Choroid plexus epithelial cell (primary cell): ENCODE measurements around the gene SYTL5.

ENCODE experiments used
- DNase-seq: peaks from one replicate; pipeline ENCODE4 v3.0.0-alpha.2; 2010; ENCODE audit warnings: low read depth
- H3K4me3 ChIP-seq: 2 replicates; pipeline ENCODE4 v1.5.1; 2011; ENCODE audit warnings: low read depth, mild to moderate bottlenecking, control low read depth, low read length, moderate library complexity
- CTCF ChIP-seq: conservative IDR thresholded peaks from 2 replicates; pipeline ENCODE4 v1.5.1; 2011; ENCODE audit warnings: low read depth, mild to moderate bottlenecking, control low read depth, inconsistent platforms, low read length, moderate library complexity

Gene SYTL5

GRCh38 chrX:38166478-38167083 lies 160.2 kb downstream of the SYTL5 start:
- H3K4me3 ChIP-seq, result no peak overlapping the region
- TF ChIP-seq CTCF, result peak; percentile 52
- DNase-seq, result peak; percentile 50

GRCh38 chrX:38170556-38170955 lies 164.2 kb downstream of the SYTL5 start:
- DNase-seq, result no peak
- no peak for TF ChIP-seq CTCF
- H3K4me3 ChIP-seq, result no peak overlapping the region

GRCh38 chrX:38172596-38172995 lies 166.2 kb downstream of the SYTL5 start:
- H3K4me3 ChIP-seq, result no peak overlapping the region
- no peak for TF ChIP-seq CTCF
- DNase-seq, result no peak

- peak; percentile 56 for DNase-seq
- TF ChIP-seq CTCF, result peak; percentile 69
- H3K4me3 ChIP-seq, result no peak overlapping the region
Measured at GRCh38 chrX:38175139-38175538, 168.8 kb downstream of the SYTL5 start.

GRCh38 chrX:38178396-38178795 lies 172.0 kb downstream of the SYTL5 start:
- peak; percentile 14 for DNase-seq
- TF ChIP-seq CTCF, result no peak
- H3K4me3 ChIP-seq, result no peak overlapping the region
